Stimulated activated naive CD4-positive, alpha-beta T cell (primary cell): Measurements from ENCODE around the gene S100A12.

Source experiments
- DNase-seq, 6 experiments: peaks; one replicate each; lab custom pipeline; 2025; lab: John Stamatoyannopoulos, UW

S100A12 gene

GRCh38 chr1:153397051-153397923, 21.9 kb upstream of the S100A12 start:
- DNase-seq, result no peak

DNA sequence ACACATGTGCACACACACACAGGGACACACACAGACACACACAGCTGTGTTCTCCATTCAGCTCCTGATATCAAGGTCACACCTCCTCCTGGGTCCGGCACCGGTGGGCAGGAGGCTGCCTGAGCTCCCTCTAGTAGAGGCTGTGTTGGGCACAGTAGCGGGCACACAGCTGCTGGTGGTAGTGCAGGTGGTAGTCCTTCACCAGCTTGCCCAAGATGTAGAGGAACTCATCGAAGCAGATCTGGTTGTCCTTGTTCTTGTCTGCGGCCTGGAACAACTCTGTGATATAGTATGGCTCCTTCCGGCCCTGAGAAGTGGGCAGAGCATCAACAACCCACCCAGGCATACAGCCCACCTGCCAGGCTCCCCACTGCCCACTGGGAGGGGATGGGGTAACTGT, 21.0 kb upstream of the S100A12 start:
- DNase-seq, result no peak

DNA sequence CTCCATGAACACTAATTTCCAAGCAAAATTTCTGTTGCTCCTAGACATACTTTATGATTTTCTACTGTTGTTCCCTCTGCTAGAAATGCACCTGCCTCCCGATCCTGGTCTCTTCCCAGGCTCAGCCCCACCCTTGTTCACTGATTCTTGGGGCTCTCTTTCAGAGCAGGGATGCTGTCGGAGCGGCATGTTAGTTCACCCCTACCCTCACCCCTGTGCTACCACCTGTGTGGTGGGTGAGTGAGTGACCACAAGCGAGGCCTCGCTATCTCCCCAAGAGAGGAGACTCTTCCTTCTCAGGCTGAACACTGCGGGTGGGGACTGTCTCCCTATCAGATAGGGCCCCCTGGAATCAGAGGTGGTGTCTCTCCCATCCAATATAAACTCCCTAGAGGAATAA, 20.4 kb upstream of the S100A12 start:
- no peak for DNase-seq

- DNase-seq, result no peak
Measured at GRCh38 chr1:153395136-153395685, 19.8 kb upstream of the S100A12 start.

GRCh38 chr1:153394391-153394790, 19.0 kb upstream of the S100A12 start:
- no peak for DNase-seq

GRCh38 chr1:153393926-153394325, 18.5 kb upstream of the S100A12 start:
- DNase-seq, result no peak

GRCh38 chr1:153392822-153393221, 17.4 kb upstream of the S100A12 start:
- DNase-seq, result no peak

DNA sequence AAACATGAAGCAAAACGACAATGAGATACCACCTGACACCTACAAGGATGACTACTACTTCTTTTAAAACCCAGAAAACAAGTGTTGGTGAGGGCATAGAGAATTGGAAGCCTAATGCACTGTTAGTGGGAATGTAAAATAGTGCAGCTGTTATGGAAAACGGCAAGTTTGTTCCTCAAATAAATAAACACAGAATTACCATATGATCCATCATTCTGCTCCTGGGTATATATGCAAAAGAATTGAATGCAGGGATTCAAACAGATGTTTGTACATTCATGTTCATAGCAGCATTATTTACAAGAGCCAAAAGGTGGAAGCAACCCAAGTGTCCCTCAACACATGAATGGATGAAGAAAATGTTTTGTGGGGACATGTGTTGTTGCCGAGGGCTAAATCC, 16.8 kb upstream of the S100A12 start:
- DNase-seq, result no peak

GRCh38 chr1:153390938-153391710, 15.7 kb upstream of the S100A12 start, which contains the start of gene S100A8:
S100A8 (minus strand) TSS chr1:153391073; CDS start chr1:153390535, 538 bp downstream.
- no peak for DNase-seq

DNA sequence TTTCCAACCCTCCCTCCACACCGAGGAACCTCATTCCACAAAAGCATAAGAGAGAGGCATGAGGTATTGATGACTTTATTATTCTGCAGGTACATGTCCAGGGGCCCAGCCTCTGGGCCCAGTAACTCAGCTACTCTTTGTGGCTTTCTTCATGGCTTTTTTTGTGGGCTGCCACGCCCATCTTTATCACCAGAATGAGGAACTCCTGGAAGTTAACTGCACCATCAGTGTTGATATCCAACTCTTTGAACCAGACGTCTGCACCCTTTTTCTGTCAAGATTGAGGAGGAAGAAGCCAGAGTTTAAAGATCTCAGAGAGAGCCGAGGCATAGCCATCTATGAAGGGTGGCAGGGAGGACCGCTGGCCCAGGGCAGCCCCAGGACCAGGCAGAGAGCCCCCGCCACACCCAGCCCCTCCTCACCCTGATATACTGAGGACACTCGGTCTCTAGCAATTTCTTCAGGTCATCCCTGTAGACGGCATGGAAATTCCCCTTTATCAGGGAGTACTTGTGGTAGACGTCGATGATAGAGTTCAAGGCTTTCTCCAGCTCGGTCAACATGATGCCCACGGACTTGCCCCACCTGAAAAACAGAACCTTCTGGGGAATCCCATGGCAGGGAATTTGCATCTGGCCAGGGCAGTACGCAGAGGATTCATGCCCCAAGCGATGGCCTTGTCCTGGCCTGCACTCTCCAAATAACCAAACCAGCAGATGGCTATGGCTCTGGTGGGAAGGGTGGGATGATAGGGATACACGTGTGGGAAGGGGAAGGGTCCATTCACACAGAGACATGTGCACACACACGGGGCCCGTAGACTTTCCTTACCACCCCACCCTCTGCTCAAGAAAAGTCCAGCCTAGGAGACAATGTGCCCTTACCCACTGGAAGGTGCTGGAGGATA, 14.8 kb upstream of the S100A12 start:
- no peak for DNase-seq

DNA sequence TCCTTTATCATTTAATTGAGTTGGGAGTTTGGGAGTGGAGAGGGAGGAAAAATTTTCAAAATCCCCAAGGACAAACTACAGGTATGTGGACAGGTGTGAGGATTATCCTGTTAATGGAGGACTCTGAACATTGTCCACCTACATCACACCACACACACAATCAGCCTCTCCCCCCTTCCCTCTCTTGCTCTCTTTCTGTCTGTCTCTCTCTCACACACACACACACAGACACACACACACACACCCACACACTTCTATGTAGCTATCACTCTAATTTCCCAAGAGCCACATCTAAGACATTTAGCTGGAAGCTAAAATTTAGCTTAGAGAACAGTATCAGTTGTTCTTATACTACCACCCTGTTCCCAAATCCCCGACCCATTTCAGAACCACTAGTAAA, 14.0 kb upstream of the S100A12 start:
- no peak for DNase-seq

GRCh38 chr1:153387785-153388184, 12.4 kb upstream of the S100A12 start:
- DNase-seq, result no peak

GRCh38 chr1:153387001-153387400, 11.6 kb upstream of the S100A12 start:
- no peak for DNase-seq

DNA sequence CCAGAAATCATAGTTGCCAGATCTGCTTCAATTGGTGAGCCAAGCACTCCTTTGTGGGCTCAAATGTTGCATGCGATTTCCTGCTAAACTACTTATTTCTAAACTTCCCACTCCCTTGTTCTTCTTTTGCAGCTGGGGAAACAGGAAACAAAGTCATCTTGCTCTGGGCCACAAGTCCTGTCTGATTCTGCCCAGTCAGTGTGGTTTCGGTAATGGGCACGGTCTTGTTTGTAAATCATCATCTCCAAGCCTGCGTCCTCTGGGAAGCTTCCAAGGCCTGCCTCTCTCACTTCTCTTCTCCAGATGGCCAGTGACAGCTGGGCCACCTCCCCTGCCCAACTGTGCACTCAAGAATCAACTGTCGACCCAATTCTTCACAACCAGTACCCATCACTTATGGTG, 11.1 kb upstream of the S100A12 start:
- no peak for DNase-seq

- no peak for DNase-seq
Measured at GRCh38 chr1:153384958-153385580, 9.6 kb upstream of the S100A12 start.

- no peak for DNase-seq
Measured at GRCh38 chr1:153380711-153381110, 5.3 kb upstream of the S100A12 start.

GRCh38 chr1:153379591-153379990, 4.2 kb upstream of the S100A12 start:
- DNase-seq, result no peak

GRCh38 chr1:153374071-153374470, 1.4 kb downstream of the S100A12 start:
- DNase-seq, result no peak

GRCh38 chr1:153372571-153372970, 2.9 kb downstream of the S100A12 start:
- DNase-seq, result no peak

DNA sequence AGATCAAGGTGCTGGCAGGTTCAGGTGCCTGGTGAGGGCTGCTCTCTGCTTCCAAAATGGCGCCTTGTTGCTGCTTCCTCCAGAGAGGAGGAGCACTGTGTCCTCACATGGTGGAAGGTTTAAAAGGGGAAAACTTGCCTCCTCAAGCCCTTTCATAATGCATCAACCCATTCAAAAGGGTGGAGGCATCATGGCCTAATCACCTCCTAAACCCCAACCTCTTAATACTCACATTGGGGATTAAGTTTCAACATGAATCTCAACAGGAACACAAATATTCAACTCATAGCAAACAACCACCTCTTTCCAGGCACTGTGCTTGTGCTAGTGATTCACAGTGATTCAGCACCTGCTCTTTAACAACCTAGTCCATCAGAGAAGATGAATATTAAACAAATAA, 4.2 kb downstream of the S100A12 start:
- no peak for DNase-seq

DNA sequence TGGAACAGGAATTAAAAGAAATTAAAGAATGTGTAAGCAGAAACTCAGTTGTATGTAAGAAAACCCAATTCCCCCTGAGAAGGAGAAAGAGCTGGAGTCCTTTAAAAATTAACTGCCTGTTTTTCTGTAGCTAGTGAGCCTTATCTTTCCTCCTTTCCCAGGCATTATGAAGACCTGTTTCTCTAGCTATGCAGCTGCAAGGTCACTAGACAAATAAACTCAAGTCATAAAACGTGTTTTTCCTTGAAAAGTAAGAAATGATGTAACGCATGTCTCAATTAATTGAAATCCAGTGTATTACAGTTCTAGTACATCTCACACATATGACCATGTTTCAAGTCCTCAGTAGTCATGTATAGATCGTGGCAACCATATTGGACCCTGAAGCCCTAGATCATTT, 5.3 kb downstream of the S100A12 start:
- DNase-seq, result no peak
